ELR (cell line): ENCODE measurements around the gene DYNC1I1.
A peak's percentile ranks its signal among the peaks of the same experiment; 100 is the strongest.

Experiments
- DNase-seq: peaks from one replicate; pipeline ENCODE4 v3.0.0-alpha.2; 2015; ENCODE audit warnings: low read depth

DYNC1I1 gene

DNA sequence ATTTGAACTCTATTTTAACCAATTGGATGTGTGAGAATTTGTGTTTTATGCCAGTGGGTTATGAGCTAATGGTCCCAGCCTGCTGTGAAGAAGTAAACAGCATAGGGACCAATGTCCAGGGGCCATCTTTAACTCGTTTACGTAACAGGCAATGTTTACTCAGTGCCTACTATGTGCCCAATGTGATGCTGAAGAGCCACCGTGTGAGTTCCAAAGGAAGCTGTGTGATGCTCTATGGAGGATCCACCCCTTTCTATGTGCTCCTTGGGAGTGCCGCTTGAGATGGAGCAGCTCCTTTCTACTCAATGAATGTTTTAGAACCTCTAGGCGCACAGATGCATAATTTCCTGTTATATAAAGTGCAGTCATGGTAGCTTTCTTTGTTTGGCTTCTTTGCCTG, 21.3 kb downstream of the DYNC1I1 start:
- no peak for DNase-seq

GRCh38 chr7:95794917-95795515, 22.7 kb downstream of the DYNC1I1 start:
- peak; percentile 50 for DNase-seq

GRCh38 chr7:95796617-95797016, 24.3 kb downstream of the DYNC1I1 start:
- no peak for DNase-seq

- no peak for DNase-seq
Observed at GRCh38 chr7:95798401-95798930, 26.1 kb downstream of the DYNC1I1 start.

DNA sequence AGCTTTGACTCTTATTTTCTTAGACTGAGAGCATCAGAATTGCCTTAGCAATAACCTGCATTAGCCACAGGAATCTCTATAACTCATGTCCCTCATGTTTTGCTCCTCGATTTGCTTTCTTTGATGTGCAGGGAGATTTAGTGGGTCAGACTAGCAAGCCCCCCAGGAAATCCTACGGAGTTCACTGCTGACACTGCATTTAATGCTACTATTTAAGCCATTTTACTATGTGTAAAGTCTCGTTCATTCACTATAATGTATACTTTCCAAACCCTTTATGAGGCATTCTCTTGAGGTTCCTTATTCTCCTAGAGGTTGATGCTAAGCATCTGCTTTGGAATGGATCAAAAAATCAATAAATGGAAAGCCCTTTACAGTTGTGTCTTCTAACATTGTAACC, 28.4 kb downstream of the DYNC1I1 start:
- no peak for DNase-seq

- no peak for DNase-seq
Observed at GRCh38 chr7:95802270-95802669, 29.9 kb downstream of the DYNC1I1 start.

GRCh38 chr7:95804052-95804451, 31.7 kb downstream of the DYNC1I1 start:
- DNase-seq, result no peak

GRCh38 chr7:95805909-95806308, 33.6 kb downstream of the DYNC1I1 start:
- DNase-seq, result no peak

GRCh38 chr7:95808396-95808795, 36.0 kb downstream of the DYNC1I1 start:
- DNase-seq, result no peak

- DNase-seq, result no peak
Observed at GRCh38 chr7:95811846-95812445, 39.6 kb downstream of the DYNC1I1 start.

DNA sequence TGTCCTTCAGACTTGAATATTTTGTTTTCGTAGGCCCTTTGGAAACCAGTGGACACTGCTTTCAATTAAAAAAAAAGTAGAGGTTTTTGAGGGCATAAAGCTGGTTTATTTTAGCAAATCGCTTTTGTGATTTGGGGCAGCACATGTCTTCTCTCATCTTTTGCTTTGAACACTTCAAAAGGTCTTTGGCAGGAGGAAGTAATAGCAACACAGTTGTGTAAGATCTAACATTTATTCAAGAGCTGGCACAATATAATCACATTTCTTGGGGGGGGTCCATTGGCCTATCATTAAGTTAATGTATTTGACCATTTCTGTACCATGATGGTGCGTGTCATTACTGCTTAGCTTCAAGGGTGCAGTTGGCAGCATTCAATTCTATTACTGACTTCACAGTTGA, 42.4 kb downstream of the DYNC1I1 start:
- DNase-seq, result no peak

- no peak for DNase-seq
Observed at GRCh38 chr7:95817866-95818640, 45.7 kb downstream of the DYNC1I1 start.

DNA sequence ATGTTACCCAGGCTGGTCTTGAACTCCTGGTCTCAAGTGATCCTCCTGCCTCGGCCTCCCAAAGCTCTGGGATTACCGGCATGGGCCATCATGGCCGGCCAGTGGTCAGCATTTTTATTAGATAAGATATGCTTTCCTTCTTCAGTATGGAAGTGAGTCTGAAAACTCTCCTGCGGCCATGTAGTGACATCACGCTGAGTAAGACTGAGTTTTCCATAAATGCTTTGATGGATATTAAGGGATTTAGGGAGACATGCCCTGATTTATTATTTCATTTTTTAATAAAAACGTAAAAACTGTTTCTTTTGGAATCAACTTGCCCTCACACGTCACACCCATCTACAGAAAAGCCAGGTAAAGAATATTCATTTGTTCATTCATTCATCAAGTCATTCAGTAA, 48.4 kb downstream of the DYNC1I1 start:
- no peak for DNase-seq

- DNase-seq, result no peak
Observed at GRCh38 chr7:95822717-95823116, 50.4 kb downstream of the DYNC1I1 start.

DNA sequence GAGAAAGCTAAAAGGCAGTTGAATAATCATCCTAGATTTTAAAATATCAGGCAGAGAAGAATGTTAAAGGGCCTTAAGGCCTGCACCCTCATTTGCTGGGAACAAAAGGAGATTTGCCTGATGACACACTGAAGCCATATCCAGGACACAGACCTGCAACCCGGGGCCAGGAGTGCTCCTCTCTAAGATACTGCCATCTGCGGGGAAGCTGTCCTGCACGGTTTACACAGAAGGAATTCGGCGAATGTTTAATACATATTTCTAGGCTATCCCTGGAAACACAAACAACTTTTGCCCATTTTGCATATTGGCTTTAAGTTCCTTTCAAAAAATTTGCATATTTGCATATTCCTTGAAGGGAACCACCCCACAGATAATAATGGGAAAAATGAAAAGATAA, 52.3 kb downstream of the DYNC1I1 start:
- no peak for DNase-seq

- DNase-seq, result no peak
Observed at GRCh38 chr7:95828824-95829790, 56.8 kb downstream of the DYNC1I1 start.

GRCh38 chr7:95840953-95841950, 68.9 kb downstream of the DYNC1I1 start:
- peak; percentile 36 for DNase-seq

GRCh38 chr7:95843286-95843685, 70.9 kb downstream of the DYNC1I1 start:
- DNase-seq, result no peak

GRCh38 chr7:95845007-95845406, 72.7 kb downstream of the DYNC1I1 start:
- no peak for DNase-seq

DNA sequence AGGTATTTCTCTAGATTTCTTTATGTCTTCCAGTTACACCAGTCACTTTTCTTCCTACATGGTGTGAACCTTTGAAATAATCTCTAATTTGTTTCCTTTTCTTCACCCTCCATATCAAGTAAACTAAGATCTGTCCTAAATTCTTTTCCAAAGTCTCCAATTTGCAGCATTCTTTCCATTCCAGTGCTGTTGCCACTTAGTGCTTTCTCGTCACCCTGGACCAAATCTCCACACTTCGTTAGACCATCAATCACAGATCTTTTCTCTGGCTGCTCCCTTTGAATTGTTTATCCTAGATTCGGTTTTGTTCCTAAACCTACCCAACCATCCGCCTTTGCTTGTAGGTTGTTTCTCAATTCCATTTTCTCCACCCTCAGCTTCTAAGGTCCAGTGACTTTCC, 74.7 kb downstream of the DYNC1I1 start:
- no peak for DNase-seq

- peak; percentile 45 for DNase-seq
Observed at GRCh38 chr7:95859429-95859828, 87.1 kb downstream of the DYNC1I1 start.
